Activated naive CD4-positive, alpha-beta T cell treated with anti-CD3 and anti-CD28 coated beads, Interleukin-2, amount 50 U/mL, for 24 hours (primary cell): ENCODE measurements around the gene PFKFB2.
A peak's percentile ranks its signal among the peaks of the same experiment; 100 is the strongest.

Experiments used
- H3K27ac Mint-ChIP-seq: one replicate; pipeline ENCODE4 v1.8.0; 2021; ENCODE audit warnings: mild to moderate bottlenecking, mixed read lengths
- H3K27me3 Mint-ChIP-seq: one replicate; pipeline ENCODE4 v1.8.0; 2021; ENCODE audit warnings: mixed read lengths
- H3K36me3 Mint-ChIP-seq: one replicate; pipeline ENCODE4 v1.8.0; 2021; ENCODE audit warnings: mixed read lengths
- H3K4me1 Mint-ChIP-seq: one replicate; pipeline ENCODE4 v1.8.0; 2021; ENCODE audit warnings: mixed read lengths
- H3K4me3 Mint-ChIP-seq: one replicate; pipeline ENCODE4 v1.8.0; 2021; ENCODE audit warnings: mild to moderate bottlenecking, mixed read lengths
- H3K9me3 Mint-ChIP-seq: one replicate; pipeline ENCODE4 v1.8.0; 2021; ENCODE audit warnings: mixed read lengths

Gene PFKFB2

DNA sequence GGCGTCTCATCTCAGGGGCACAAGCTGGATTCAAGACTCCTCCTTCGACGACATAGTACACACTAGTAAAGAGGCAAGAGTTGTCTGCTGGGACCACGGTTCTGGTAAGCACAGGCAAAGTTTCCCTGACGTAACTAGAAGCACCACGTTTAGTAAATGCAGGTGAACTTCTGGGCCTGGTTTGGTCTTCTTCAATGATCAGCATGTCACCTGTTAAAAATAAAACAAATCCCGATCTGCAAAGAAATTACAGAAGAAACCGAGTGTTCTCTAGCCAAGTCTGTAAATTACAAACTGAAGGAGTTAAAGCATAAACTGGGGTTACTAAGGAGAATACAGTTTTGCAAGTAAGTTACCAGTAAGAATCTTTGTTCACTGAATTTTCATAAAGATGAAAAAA, 3.6 kb upstream of the PFKFB2 start:
- peak overlapping the region; percentile 99 for H3K27ac Mint-ChIP-seq
- no peaks in the 10 kb centered on the region for H3K9me3 Mint-ChIP-seq
- H3K4me3 Mint-ChIP-seq: peak overlapping the region; percentile 99
- H3K4me1 Mint-ChIP-seq: peaks cover 82% of the 10 kb centered on the region
- H3K36me3 Mint-ChIP-seq: peaks cover 14% of the 10 kb centered on the region
- no peaks in the 10 kb centered on the region for H3K27me3 Mint-ChIP-seq

DNA sequence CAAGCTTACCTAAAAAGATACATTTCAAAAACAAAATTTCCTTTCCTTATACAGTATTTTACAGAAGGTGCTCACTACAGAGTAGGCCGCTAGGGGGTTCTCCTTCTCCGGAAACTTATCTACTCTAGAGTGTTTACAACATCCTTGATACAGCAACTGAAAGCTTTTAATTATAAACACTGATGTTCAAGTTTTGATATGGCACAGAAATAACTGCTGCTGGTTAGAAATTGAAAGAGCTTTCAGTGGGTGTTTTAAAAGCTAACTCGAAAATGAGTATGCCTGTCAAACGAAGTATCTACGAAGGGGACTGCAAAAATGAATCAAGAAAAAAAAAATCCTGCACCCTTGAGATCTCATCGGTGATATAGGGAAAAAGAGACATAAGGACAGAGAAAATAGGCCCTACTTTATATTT, 3.1 kb upstream of the PFKFB2 start:
- H3K27me3 Mint-ChIP-seq: no peaks in the 10 kb centered on the region
- peak overlapping the region; percentile 99 for H3K27ac Mint-ChIP-seq
- H3K4me3 Mint-ChIP-seq: peak overlapping the region; percentile 99
- H3K9me3 Mint-ChIP-seq: no peaks in the 10 kb centered on the region
- H3K4me1 Mint-ChIP-seq: peaks cover 82% of the 10 kb centered on the region
- H3K36me3 Mint-ChIP-seq: peaks cover 12% of the 10 kb centered on the region

DNA sequence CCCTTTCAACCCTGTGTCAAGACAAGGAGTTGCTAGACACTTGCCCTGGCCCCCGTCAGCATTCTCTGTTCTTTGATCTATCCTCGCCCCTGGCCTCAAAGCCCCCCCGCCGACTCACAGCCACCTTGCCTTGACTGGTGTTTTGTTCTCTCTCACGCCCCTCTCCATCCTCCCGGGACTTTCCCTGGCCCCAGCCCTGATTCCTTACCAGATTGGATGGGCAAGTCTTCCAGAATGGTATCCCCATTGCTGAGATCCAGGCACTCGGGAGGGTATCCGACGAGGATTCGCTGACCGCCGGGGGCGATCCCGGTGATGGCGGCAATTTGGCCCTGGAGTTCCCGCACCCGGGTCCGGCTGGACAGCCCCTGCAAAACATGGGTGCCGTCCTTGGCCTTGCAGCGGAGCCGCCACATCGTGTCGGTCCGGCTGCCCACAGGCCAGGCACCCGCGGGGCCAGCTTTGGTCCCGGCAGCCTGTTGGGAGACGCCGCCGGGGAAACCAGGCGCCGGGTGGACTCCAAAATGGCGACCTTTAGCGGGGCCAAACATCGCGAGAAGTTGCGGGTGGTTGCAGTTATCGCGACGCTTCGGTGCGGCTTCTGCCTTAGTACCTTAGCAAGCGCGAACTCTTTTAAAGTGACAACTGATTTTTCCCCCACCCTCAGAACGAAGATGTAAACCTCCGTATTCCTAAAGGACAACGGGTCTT, 2.4 kb upstream of the PFKFB2 start:
- H3K4me3 Mint-ChIP-seq: peak overlapping the region; percentile 99
- H3K27me3 Mint-ChIP-seq: no peaks in the 10 kb centered on the region
- peaks cover 76% of the 10 kb centered on the region for H3K4me1 Mint-ChIP-seq
- H3K27ac Mint-ChIP-seq: peak overlapping the region; percentile 99
- peaks cover 10% of the 10 kb centered on the region for H3K36me3 Mint-ChIP-seq
- H3K9me3 Mint-ChIP-seq: no peaks in the 10 kb centered on the region

DNA sequence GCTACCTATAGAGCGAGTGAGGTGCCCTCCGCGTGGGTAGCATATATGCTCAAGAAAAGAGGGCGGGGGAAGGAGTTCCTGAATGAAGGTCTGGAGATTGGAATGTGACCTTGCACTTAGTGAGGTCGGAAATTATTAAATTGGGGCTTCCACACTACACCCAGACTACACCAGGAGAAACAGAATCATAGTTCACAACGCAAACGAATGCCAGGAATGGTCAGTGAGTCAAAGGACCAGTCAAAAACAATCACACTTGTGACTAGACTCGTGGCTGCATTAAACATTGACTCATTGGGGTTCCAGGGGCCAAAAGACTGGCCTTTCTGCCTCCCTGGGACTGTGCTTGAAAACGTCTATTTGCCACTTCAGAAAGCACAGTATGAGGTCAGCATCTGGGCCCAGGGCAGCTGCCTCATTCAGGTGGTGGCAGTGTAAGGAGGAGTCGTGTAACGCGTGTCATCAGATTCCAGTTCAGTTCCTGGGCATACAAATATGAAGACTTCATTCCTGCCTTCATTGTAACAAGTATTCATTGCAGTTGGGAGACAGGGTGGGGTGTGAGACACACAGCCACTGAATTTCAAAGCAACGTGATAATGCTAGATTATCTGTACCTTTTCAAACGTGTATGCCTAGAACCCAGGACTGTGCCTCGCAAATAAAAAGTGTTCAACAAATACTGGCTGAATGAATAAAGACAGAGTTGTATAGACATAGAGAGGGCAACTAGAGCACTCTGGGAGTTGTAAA, 1.7 kb upstream of the PFKFB2 start, which contains the start of gene YOD1:
TSS of gene YOD1 (minus strand) at position 18 of the 753 bp plus-strand sequence. CDS start 178 bp downstream, outside the sequence.
- peaks cover 69% of the 10 kb centered on the region for H3K4me1 Mint-ChIP-seq
- H3K36me3 Mint-ChIP-seq: peaks cover 7% of the 10 kb centered on the region
- H3K4me3 Mint-ChIP-seq: peak within 1 kb of the TSS; percentile 99
- no peaks in the 10 kb centered on the region for H3K27me3 Mint-ChIP-seq
- H3K27ac Mint-ChIP-seq: peak within 1 kb of the TSS; percentile 99
- H3K9me3 Mint-ChIP-seq: no peaks in the 10 kb centered on the region

DNA sequence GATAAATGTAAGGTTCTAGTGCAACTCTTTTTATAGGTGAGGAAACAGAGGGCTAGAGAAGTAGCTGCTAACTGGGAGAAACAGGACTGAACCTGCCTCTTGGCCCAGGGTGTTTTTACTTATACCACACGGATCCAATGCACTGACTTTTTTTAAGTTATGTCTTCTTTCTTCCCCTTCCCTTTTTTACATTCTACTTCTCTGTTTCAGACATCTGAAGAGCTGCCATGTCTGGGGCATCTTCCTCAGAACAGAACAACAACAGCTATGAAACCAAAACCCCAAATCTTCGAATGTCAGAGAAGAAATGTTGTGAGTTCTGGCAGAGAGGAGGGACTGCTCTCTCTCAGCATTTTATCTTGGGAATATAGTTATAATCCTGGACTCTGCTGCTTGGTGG, 1.4 kb downstream of the PFKFB2 start:
- no peak overlapping the region for H3K27ac Mint-ChIP-seq
- no peaks in the 10 kb centered on the region for H3K27me3 Mint-ChIP-seq
- peaks cover 43% of the 10 kb centered on the region for H3K4me1 Mint-ChIP-seq
- no peaks in the 10 kb centered on the region for H3K9me3 Mint-ChIP-seq
- peak overlapping the region; percentile 20 for H3K4me3 Mint-ChIP-seq
- no peaks in the 10 kb centered on the region for H3K36me3 Mint-ChIP-seq

GRCh38 chr1:207055386-207056001, 2.4 kb downstream of the PFKFB2 start:
- Mint-ChIP-seq H3K4me3 (no peak overlapping the region), H3K27ac (no peak overlapping the region), H3K36me3 (no peaks in the 10 kb centered on the region), H3K27me3 (no peaks in the 10 kb centered on the region), H3K4me1 (peaks cover 35% of the 10 kb centered on the region), H3K9me3 (no peaks in the 10 kb centered on the region)

DNA sequence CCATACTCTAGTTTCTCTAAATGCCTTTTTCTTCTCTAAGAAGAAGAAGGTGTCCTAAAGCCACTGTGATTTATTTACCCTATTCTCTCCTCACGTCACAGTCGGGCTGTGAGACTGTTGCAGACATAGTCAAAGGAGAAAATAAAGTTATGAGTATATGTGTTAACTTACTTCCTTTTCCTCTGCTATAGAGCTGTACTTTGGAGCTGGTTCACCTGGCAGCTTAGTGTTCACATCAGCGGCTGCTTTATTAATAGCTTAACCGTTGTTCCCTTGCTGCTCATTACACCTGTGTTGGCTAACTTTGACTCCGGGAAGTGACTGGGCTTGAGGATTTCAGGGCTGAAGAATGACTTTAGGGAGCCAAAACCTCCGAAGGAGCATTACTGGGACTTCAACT, 3.6 kb downstream of the PFKFB2 start:
- Mint-ChIP-seq H3K27ac (no peak overlapping the region), H3K36me3 (peaks cover 2% of the 10 kb centered on the region), H3K27me3 (no peaks in the 10 kb centered on the region)

DNA sequence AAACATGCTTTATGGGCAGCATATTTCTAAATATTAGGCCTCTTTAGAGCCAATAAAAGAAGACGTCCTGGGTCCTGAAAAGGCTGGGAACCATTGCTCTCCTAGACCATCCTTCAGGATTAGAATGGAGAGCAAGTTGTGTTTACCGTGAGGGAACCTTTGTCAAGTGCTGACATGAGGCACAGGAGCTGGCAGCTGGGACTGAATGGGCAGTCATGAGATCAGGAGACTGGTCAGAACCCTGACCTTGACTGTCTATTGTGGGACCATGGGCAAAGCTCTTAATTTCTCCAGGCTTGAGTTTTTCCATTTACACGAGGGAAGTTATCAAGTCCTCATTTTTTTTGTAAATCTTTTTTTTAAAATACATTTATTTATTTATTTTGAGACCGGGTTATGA, 5.2 kb downstream of the PFKFB2 start:
- Mint-ChIP-seq H3K36me3 (peaks cover 8% of the 10 kb centered on the region), H3K4me3 (no peak overlapping the region), H3K4me1 (peaks cover 15% of the 10 kb centered on the region), H3K27me3 (no peaks in the 10 kb centered on the region), H3K9me3 (no peaks in the 10 kb centered on the region), H3K27ac (no peak overlapping the region)

More for the DNA sequence above, 3.6 kb downstream of the PFKFB2 start:
- peaks cover 27% of the 10 kb centered on the region for H3K4me1 Mint-ChIP-seq
- H3K4me3 Mint-ChIP-seq: no peak overlapping the region
- H3K9me3 Mint-ChIP-seq: no peaks in the 10 kb centered on the region

- Mint-ChIP-seq H3K4me1 (peaks cover 9% of the 10 kb centered on the region), H3K27ac (no peak overlapping the region), H3K36me3 (peaks cover 8% of the 10 kb centered on the region), H3K27me3 (no peaks in the 10 kb centered on the region), H3K4me3 (no peak overlapping the region), H3K9me3 (no peaks in the 10 kb centered on the region)
Measured at GRCh38 chr1:207058878-207059867, 6.1 kb downstream of the PFKFB2 start.

GRCh38 chr1:207059881-207060280, 6.8 kb downstream of the PFKFB2 start:
- Mint-ChIP-seq H3K27ac (no peak overlapping the region), H3K27me3 (no peaks in the 10 kb centered on the region), H3K4me3 (no peak overlapping the region), H3K9me3 (no peaks in the 10 kb centered on the region), H3K36me3 (peaks cover 8% of the 10 kb centered on the region), H3K4me1 (peaks cover 2% of the 10 kb centered on the region)

GRCh38 chr1:207060596-207060995, 7.5 kb downstream of the PFKFB2 start:
- Mint-ChIP-seq H3K27me3 (no peaks in the 10 kb centered on the region), H3K4me1 (no peaks in the 10 kb centered on the region), H3K27ac (no peak overlapping the region), H3K4me3 (no peak overlapping the region), H3K36me3 (peaks cover 10% of the 10 kb centered on the region), H3K9me3 (no peaks in the 10 kb centered on the region)

DNA sequence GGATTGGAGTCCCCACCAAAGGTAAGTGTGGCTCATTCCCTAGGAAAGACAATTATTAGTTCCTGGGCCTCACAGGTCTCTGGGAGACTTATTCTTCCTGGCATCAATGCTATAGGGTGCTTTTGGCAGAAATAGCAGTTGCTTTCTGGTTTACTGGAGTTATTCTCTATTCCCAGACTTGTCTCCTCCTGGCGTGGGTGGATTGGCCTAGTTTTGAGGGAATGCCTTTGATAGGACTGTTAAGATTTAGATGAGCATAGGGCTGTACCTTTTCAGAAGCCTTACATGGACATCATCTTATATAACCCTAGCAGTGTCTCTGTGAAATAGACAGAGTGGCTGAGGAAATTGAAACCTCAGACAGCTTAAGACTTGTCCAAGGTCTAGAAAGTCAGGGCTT, 9.0 kb downstream of the PFKFB2 start:
- Mint-ChIP-seq H3K4me1 (no peaks in the 10 kb centered on the region), H3K36me3 (peaks cover 10% of the 10 kb centered on the region), H3K4me3 (no peak overlapping the region), H3K27ac (no peak overlapping the region), H3K9me3 (no peaks in the 10 kb centered on the region), H3K27me3 (no peaks in the 10 kb centered on the region)

DNA sequence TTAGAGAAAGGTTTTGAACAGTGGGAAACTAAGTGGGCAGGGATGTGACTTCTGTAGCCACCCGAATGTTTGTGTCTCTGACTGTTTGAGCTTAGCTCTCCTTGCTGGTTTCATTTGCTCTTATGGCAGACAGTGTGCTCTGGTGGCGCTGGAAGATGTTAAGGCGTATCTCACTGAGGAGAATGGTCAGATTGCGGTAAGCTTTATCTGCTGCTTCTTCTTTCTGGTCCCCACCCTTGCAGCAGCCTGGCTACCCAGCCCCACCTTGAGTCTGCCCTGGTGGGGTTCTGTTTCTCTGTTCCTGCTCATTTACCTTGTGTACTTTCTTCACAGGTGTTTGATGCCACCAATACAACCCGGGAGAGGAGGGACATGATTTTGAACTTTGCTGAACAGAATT, 9.9 kb downstream of the PFKFB2 start:
- Mint-ChIP-seq H3K27ac (no peak overlapping the region), H3K9me3 (no peaks in the 10 kb centered on the region), H3K4me1 (no peaks in the 10 kb centered on the region), H3K36me3 (peaks cover 10% of the 10 kb centered on the region), H3K27me3 (no peaks in the 10 kb centered on the region), H3K4me3 (no peak overlapping the region)

GRCh38 chr1:207064561-207064960, 11.5 kb downstream of the PFKFB2 start:
- Mint-ChIP-seq H3K4me1 (peaks cover 8% of the 10 kb centered on the region), H3K9me3 (no peaks in the 10 kb centered on the region)

DNA sequence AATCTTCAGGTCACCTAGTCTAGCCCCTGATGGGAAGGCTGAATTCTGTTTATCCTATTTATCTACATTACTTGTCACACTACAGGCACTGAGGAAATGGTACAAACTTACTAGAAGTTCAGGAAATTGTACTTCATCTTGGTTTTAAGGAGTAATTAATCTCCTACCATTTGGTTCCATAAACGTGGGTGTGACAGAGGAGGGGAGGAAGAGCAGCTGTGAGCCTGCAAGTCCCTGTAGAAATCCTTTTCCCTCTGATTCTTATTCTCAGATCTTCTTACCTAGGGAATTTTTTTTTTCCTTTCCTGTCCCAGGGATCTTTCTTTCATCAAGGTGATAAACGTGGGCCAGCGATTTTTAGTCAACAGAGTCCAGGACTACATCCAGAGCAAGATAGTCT, 14.1 kb downstream of the PFKFB2 start:
- Mint-ChIP-seq H3K36me3 (peaks cover 12% of the 10 kb centered on the region), H3K4me1 (peaks cover 34% of the 10 kb centered on the region), H3K9me3 (no peaks in the 10 kb centered on the region), H3K4me3 (no peak overlapping the region), H3K27me3 (no peaks in the 10 kb centered on the region), H3K27ac (no peak overlapping the region)

More at GRCh38 chr1:207064561-207064960, 11.5 kb downstream of the PFKFB2 start:
- Mint-ChIP-seq H3K27ac (no peak overlapping the region), H3K4me3 (no peak overlapping the region), H3K27me3 (no peaks in the 10 kb centered on the region), H3K36me3 (peaks cover 14% of the 10 kb centered on the region)
